Activated T-helper 17 cell treated with anti-CD3 and anti-CD28 coated beads, Interleukin-2, amount 50 U/mL, for 72 hours (primary cell): ENCODE measurements around the gene ELF3. TPM values are rescaled to one million over a fixed set of nuclear protein-coding genes. Genes with fewer than 3 reads are reported as not detected.
A peak's percentile ranks its signal among the peaks of the same experiment; 100 is the strongest.
"Not testable (repeated sequence)": the region's sequence is repeated elsewhere in the genome, so short reads cannot be mapped to it uniquely, and the experiment has no call there.

Source experiments
- ATAC-seq: fragments of 150-1000 bp; cut with Tn5 transposase; replicated peaks from 2 replicates; pipeline ENCODE4 v1.10.0; 2021; ENCODE audit warnings: mild to moderate bottlenecking, moderate library complexity
- H3K27ac Mint-ChIP-seq: one replicate; pipeline ENCODE4 v1.8.0; 2022; ENCODE audit warnings: mixed read lengths
- H3K27me3 Mint-ChIP-seq: one replicate; pipeline ENCODE4 v1.8.0; 2022; ENCODE audit warnings: mixed read lengths
- H3K36me3 Mint-ChIP-seq: one replicate; pipeline ENCODE4 v1.8.0; 2022; ENCODE audit warnings: low read depth, mild to moderate bottlenecking, mixed read lengths
- H3K4me1 Mint-ChIP-seq: one replicate; pipeline ENCODE4 v1.8.0; 2022; ENCODE audit warnings: mixed read lengths
- H3K4me3 Mint-ChIP-seq: one replicate; pipeline ENCODE4 v1.8.0; 2022; ENCODE audit warnings: mild to moderate bottlenecking, mixed read lengths
- H3K9me3 Mint-ChIP-seq: one replicate; pipeline ENCODE4 v1.8.0; 2022; ENCODE audit warnings: mixed read lengths
- total RNA-seq, 2 donors: library from RNA; stranded (reverse); gene quantifications; one replicate each; pipeline ENCODE4 v1.2.3, GENCODE V29; 2022

ELF3 gene
- total RNA-seq, 2 donors from 2014 or later = 0.32 to 0.64 TPM

DNA sequence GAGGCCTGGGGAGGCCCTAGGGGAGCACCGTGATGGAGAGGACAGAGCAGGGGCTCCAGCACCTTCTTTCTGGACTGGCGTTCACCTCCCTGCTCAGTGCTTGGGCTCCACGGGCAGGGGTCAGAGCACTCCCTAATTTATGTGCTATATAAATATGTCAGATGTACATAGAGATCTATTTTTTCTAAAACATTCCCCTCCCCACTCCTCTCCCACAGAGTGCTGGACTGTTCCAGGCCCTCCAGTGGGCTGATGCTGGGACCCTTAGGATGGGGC, 5.2 kb downstream of the ELF3 start:
- no peak overlapping the region for H3K27ac Mint-ChIP-seq
- no peak for ATAC-seq
- H3K9me3 Mint-ChIP-seq = no peaks in the 10 kb centered on the region
- H3K4me3 Mint-ChIP-seq = no peak overlapping the region
- H3K4me1 Mint-ChIP-seq = no peaks in the 10 kb centered on the region
- H3K36me3 Mint-ChIP-seq = no peaks in the 10 kb centered on the region
- peaks cover 9% of the 10 kb centered on the region for H3K27me3 Mint-ChIP-seq

DNA sequence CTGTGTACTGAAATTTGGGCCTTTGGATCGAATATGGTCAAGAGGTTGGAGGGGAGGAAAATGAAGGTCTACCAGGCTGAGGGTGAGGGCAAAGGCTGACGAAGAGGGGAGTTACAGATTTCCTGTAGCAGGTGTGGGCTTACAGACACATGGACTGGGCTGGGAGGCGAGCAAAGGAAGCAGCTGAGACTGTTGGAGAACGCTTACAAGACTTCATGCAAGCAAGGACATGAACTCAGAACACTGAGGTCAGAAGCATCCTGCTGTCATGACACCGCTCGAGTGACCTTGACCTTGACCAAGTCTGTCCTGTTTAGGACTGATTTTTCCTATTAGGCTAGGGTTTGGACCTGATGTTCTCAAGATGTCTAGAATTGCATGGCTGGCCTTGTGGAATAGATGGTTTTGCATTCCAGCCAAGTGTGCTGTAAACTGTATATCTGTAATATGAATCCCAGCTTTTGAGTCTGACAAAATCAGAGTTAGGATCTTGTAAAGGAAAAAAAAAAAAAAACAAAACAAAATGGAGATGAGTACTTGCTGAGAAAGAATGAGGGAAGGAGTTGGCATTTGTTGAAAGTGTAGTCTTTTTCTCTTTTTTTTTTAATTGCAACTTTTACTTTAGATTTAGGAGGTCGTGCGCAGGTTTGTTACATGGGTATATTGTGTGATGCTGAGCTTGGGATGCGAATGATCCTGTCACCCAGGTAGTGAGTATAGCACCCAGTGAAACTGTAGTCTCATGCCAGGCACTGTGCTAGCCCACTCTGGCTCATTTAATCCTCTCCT, 5.8 kb downstream of the ELF3 start:
- Mint-ChIP-seq H3K27me3 (peaks cover 9% of the 10 kb centered on the region), H3K27ac (no peak overlapping the region), H3K4me1 (no peaks in the 10 kb centered on the region), H3K4me3 (no peak overlapping the region), H3K36me3 (no peaks in the 10 kb centered on the region), H3K9me3 (no peaks in the 10 kb centered on the region)
- no peak for ATAC-seq

DNA sequence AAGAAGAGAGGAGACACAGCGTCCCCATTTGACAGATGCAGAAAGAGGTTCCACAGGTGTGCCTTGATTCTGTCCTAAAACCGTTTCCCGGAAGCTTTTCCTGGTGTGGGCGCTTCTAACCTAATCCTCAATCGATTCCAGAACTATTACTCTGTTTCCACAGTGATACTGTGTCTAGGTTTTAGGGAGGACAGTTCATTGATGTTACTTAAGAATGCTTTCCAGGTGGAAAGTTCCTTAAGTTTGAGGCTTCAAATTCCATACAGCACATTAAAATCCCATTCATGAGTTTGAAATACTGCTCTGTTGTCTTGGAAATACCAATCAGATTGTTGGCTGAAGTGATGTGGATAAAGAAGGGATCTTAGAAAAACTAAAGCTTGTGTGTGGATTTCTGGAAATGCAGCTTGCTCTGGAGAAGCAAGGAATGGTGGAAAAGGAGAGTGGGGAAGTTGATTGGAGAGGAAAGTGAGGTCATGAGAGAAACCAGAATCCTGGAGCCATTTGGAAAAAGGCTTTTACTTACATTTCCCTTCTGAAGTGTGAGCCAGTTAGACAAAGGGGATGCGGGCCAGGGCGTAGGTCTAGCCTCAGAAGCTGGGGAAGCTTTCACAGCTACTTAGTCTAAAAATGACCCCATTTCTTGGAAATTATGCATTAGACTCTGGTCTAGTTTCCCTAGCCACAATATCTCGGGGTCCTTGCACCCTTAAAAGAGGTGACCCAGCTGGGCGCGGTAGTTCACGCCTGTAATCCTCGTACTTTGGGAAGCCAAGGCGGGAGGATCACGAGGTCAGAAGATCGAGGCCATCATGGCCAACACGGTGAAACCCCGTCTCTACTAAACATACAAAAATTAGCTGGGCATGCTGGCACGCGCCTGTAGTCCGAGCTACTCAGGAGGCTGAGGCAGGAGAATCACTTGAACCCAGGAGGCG, 6.7 kb downstream of the ELF3 start:
- H3K27ac Mint-ChIP-seq = no peak overlapping the region

DNA sequence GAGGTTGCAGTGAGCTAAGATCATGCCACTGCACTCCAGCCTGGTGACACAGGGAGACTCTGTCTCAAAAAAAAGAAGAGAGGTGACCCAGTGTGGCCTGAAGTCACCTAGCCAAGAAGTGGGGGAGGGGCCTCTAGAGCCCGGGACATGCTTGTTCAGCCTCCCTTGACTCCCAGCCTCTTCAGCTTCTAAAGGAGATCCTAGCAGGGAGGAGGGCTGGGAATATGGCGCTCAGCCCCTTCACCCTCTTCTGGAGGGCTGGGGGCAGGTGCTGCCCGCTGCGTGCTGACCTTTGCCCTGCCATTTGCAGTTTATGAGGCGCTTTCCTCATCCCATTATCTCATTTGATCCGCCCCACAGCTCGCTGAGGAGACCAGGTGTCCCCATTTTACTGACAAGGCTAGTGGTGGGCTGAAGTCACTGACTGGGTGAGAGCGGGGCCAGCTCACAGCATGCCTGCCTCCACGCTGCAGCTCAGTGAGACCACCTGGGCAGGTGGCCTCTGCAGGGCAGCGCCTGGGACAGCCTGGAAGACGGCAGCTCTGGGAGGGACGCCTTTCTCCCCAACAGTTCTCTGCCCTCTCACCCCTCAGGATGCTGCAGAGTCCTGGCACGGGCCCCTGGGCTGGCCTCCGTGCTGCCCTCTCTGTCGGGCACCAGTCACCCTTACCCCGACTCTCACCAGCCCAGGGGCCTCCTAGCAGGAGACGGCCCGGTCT, 7.5 kb downstream of the ELF3 start:
- ATAC-seq = no peak
- H3K4me3 Mint-ChIP-seq = no peak overlapping the region
- H3K27me3 Mint-ChIP-seq = peaks cover 13% of the 10 kb centered on the region
- no peaks in the 10 kb centered on the region for H3K36me3 Mint-ChIP-seq
- H3K4me1 Mint-ChIP-seq = no peaks in the 10 kb centered on the region
- no peak overlapping the region for H3K27ac Mint-ChIP-seq
- no peaks in the 10 kb centered on the region for H3K9me3 Mint-ChIP-seq

More for the DNA sequence above, 6.7 kb downstream of the ELF3 start:
- ATAC-seq = no peak
- H3K4me3 Mint-ChIP-seq = no peak overlapping the region
- peaks cover 13% of the 10 kb centered on the region for H3K27me3 Mint-ChIP-seq
- no peaks in the 10 kb centered on the region for H3K4me1 Mint-ChIP-seq
- no peaks in the 10 kb centered on the region for H3K9me3 Mint-ChIP-seq
- H3K36me3 Mint-ChIP-seq = no peaks in the 10 kb centered on the region

DNA sequence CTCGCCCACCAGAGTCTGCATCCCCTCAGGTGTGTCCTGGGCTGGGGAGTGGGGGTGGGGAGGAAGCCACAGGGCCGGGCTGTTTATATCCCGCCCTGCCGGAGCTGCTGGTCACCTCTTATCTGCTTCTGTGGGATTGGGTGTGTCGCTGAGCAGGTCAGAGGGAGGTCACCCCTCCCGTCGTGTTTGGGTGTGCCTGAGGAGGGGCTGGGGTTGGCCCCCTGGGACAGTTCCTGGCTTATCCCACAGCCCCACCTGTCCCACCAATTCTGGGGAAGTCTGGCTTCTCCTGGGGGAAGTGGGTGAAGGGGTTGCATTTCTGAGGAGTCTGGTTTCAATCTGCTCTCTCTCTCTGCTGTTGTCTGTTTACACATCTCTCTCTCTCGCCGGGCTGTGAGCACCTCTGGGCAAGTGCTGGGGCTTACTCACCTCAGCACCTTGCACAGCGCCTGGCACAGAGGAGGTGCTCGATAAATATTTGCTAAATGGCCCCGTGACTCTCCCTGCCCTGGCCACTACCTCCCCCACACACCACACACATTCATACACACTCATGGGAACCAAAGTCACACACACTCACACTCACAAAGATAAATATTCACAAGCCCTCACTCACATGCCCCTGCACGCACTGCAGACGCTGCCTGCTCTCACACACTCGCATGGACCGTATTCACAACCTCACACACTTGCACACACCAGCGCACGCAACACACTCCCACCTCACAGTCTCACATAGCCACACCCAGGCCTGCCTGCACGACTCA, 8.3 kb downstream of the ELF3 start:
- H3K4me3 Mint-ChIP-seq = no peak overlapping the region
- no peak overlapping the region for H3K27ac Mint-ChIP-seq
- H3K9me3 Mint-ChIP-seq = no peaks in the 10 kb centered on the region
- no peaks in the 10 kb centered on the region for H3K36me3 Mint-ChIP-seq
- no peaks in the 10 kb centered on the region for H3K4me1 Mint-ChIP-seq
- no peak for ATAC-seq
- peaks cover 13% of the 10 kb centered on the region for H3K27me3 Mint-ChIP-seq

DNA sequence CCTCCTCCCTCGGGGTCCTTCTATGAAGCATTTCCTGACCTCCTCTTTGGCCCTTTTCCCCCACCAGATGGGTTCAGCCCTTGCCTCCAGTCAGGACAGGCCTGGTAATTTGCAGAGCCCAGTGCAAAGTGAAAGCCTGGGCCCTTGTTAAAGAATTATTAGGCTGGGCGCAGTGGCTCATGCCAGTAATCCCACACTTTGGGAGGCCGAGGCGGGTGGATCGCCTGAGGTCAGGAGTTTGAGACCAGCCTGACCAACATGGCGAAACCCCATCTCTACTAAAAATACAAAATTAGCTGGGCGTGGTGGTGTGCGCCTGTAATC, 8.8 kb downstream of the ELF3 start:
- H3K4me1 Mint-ChIP-seq, H3K4me3 Mint-ChIP-seq, H3K9me3 Mint-ChIP-seq, H3K27ac Mint-ChIP-seq, H3K36me3 Mint-ChIP-seq, ATAC-seq: not testable (repeated sequence)
- peaks cover 13% of the 10 kb centered on the region for H3K27me3 Mint-ChIP-seq

DNA sequence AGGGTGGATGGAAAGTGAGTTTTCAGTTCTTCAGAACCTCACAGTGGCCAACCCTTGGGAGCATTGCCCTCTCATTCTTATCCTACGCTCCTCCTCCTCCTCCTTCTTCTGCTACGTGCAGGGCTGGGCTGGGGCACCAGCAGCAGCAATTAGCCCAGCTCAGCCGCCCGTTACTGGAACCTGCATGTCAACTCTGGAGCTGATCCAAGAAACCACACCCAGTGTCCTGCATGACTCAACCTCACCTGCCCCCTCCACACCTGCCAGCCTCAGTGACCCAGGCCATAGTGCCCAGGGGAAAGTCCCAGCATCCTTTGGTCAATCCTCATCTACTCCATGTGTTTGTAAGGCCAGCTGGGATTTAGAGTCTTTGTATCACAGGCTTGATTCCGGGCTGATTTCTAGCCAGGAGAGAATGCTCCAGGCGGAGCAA, 12.6 kb downstream of the ELF3 start:
- Mint-ChIP-seq H3K4me3 (no peak overlapping the region), H3K27me3 (peaks cover 9% of the 10 kb centered on the region), H3K4me1 (no peaks in the 10 kb centered on the region), H3K27ac (no peak overlapping the region), H3K36me3 (no peaks in the 10 kb centered on the region), H3K9me3 (no peaks in the 10 kb centered on the region)
- ATAC-seq = no peak

DNA sequence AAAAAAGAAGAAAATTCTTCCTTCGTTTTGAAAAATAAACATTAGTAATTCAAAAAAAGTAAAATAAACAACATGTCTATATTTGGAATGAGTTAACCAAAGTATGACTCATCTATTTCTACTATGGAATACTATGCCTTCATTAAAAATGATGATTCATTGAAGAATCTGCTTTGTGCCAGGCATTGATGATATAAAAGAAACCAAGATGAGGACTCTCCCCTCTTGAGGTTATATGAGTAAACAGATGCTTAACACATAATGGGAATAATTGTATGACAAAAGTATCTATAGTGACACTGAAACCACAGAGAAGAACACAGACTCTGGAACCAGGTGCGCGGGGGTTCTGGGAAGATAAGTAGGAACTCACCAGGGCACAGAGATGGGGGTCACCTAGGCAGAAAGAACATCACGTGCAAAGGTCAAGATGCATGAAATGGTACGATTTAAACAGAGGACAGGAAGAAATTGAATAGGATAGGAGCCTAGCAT, 18.8 kb downstream of the ELF3 start:
- H3K27ac Mint-ChIP-seq = peak overlapping the region; percentile 11
- peak; percentile 80 for ATAC-seq

DNA sequence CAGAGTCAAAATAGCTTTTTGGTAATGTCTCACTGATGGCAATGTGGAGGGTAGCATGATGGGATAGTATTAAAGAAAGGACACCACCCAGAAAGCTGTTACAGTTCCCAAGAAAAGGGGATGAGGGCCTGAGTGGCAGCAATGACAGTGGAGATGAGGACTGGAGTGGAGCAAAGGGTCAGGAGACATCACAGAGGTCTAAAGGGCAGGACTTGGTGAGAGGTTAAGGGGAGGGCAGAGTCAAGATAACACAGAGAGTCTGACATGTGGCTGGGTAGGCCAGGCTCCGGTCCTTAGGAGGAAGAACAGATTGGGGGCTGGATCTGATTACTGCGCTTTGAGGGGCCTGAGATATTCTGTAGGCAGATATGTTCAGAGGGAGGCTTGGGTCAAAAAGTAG, 19.3 kb downstream of the ELF3 start:
- Mint-ChIP-seq H3K27me3 (peaks cover 3% of the 10 kb centered on the region), H3K4me3 (no peak overlapping the region), H3K9me3 (no peaks in the 10 kb centered on the region), H3K36me3 (no peaks in the 10 kb centered on the region), H3K27ac (peak overlapping the region; percentile 11), H3K4me1 (peaks cover 8% of the 10 kb centered on the region)
- no peak for ATAC-seq

More for the DNA sequence above, 18.8 kb downstream of the ELF3 start:
- H3K27me3 Mint-ChIP-seq = peaks cover 3% of the 10 kb centered on the region
- no peak overlapping the region for H3K4me3 Mint-ChIP-seq
- H3K4me1 Mint-ChIP-seq = peaks cover 8% of the 10 kb centered on the region
- H3K36me3 Mint-ChIP-seq = no peaks in the 10 kb centered on the region
- H3K9me3 Mint-ChIP-seq = no peaks in the 10 kb centered on the region

DNA sequence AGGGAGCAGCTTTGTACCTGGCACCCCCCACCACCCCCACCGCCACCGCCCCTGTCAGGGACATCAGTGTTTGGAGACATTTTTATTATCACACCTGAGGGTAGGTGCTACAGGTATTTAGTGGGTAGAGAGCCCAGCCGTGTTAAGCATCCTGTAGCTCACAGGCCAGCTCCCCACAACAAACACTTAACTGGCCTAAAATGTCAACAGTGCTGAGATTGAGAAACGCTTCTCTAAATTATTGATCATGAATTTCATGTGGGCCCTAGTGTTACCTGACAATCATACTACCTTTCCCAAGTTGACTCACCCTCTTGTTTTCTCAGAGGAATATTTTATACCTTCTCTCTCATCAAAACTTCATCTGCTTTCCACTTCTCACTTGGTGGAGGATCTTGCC, 21.4 kb downstream of the ELF3 start:
- Mint-ChIP-seq H3K27ac (no peak overlapping the region), H3K36me3 (no peaks in the 10 kb centered on the region), H3K9me3 (no peaks in the 10 kb centered on the region), H3K27me3 (peaks cover 3% of the 10 kb centered on the region), H3K4me1 (peaks cover 8% of the 10 kb centered on the region), H3K4me3 (no peak overlapping the region)
- ATAC-seq = no peak

DNA sequence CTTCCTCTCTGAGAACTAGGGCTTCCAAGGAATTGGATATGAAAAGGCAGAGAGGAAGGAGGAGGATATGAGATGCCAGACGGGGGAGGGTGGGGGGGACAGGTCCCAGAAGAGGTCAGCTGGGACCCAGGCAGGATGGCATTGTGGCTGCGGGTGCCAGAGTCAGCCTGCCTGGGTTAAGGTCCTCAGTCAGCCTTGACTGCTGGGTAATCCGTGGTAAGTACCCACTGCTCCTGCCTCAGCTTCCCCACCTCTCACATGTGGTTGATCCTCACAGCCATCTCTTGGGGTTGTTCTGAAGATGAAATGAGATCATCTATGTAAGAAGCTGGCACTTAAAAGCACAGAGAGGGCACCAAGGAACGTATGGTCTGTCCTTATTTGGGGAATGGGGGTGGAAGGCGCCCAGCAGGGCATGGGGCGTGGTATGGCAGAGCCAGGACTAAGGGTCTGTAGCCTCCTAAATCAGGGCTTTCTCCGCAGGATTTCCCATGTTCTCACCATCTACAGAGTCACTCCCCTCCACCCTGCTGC, 23.8 kb downstream of the ELF3 start:
- no peaks in the 10 kb centered on the region for H3K36me3 Mint-ChIP-seq
- H3K4me3 Mint-ChIP-seq = no peak overlapping the region
- ATAC-seq = no peak
- peaks cover 3% of the 10 kb centered on the region for H3K27me3 Mint-ChIP-seq
- peaks cover 7% of the 10 kb centered on the region for H3K4me1 Mint-ChIP-seq
- no peaks in the 10 kb centered on the region for H3K9me3 Mint-ChIP-seq
- no peak overlapping the region for H3K27ac Mint-ChIP-seq

DNA sequence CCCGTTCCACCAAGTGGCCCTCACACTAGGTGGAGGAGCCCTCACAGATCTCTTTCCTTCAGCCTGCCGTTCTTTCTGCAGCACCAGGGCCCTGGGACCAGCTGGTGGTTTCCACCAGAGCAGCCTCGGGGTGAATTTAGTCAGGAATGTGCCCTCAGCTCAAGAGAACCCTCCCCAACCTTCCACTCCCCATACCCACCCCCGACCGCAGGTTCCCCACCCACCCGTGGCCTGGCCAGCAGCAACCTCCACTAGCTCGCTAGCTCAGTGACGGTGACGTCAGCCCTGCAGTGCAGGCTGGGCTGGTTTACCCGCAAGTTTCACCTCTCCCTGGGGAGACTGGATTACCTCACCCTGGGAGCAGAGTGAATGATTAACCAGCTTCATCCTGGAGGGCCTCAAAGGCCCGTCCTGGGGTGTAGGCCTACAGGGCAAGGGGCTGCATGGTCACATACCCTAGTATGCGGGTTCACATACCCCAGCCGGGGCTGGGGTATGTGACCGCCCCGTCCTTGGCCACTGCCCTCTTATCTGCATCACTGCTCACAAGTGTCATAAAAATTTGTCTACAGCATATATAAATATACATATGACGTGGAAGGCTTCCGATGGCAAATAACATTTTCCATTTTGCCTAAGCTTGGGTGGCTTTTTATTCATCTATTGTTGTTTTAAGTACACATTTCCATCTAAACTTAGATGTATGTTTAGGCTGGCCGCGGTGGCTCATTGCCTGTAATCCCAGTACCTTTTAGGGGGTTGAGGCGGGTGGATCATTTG, 24.5 kb downstream of the ELF3 start:
- peak; percentile 87 for ATAC-seq
- Mint-ChIP-seq H3K27me3 (peaks cover 3% of the 10 kb centered on the region), H3K4me3 (no peak overlapping the region), H3K27ac (no peak overlapping the region), H3K4me1 (peaks cover 6% of the 10 kb centered on the region), H3K9me3 (no peaks in the 10 kb centered on the region), H3K36me3 (no peaks in the 10 kb centered on the region)

DNA sequence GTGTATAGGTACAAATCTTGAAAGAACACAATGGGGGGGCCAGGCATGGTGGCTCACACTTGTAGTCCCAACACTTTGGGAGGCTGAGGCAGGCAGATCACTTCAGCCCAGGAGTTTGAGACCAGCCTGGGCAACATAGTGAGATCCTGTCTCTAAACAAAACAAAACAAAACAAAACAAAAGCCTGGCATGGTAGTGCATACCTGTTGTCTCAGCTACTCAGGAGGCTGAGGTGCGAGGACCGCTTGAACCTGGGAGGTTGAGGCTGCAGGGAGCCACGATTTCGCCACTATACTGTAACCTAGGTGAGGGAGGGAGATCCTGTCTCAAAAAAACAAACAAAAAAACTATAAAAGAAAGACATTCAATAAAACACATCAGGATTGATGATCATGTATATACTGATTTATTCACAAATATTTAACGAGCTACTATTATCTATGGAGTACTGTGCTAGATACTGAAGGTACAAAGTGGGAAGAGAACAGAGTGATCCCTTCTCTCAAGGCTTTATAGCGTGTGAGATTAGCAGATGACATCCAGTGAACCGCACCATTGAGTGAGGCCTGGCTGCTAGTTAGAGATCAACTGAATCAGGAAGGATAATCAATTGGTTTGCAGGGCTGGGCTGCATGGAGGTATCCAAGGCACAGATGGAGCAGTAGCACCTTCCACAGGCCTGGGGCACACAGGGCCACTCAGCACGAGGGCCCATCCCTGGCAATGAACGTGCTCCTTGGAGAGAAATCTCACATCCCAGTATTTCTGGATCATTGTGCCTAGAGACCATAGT, 26.4 kb downstream of the ELF3 start:
- Mint-ChIP-seq H3K4me3 (no peak overlapping the region), H3K27me3 (peaks cover 3% of the 10 kb centered on the region), H3K27ac (no peak overlapping the region), H3K4me1 (peaks cover 3% of the 10 kb centered on the region), H3K36me3 (no peaks in the 10 kb centered on the region), H3K9me3 (no peaks in the 10 kb centered on the region)
- no peak for ATAC-seq
